Measurements from ENCODE around the gene CACNB2.

CACNB2 gene

DNA sequence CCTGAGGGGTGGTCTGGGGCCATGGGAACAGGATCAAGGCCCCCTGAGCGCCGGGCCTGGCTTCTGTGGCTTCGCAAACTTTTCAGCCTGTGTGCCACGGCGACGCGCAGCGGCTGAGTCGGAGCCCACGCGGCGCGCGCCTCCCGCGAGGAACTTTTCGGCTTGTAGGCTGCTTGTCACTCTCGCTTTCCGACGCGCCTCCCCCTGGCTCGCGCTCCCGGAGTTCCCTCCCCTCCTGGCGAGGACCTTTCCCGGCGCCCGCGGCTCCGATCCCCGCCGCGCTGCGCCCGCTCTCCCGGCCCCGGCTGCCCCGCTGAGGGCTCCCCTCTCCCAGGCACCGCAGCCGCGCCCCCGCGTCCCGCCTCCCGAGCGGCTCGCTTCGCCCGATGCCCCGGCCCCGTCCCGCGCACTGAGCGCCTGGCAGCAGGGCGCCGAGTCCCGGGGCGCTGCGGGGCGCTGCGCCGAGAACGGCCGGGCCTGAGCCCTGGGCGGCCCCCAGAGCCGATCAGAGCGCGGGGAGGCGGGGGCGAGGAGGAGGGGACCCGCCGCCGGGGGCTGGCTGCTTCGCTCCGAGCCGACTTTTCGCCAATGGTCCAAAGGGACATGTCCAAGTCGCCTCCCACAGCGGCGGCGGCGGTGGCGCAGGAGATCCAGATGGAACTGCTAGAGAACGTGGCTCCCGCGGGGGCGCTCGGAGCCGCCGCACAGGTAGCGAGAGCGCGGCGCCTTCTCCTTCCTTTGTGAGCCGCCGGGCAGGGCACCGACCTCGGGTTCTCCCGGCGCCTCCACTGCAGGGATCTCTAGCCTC is at the start of gene CACNB2:
Gene CACNB2 (plus strand): TSS at position 276 of the 808 bp plus-strand sequence.
- DNase-seq (ENCODE audit: low read depth): peak; percentile 7

DNA sequence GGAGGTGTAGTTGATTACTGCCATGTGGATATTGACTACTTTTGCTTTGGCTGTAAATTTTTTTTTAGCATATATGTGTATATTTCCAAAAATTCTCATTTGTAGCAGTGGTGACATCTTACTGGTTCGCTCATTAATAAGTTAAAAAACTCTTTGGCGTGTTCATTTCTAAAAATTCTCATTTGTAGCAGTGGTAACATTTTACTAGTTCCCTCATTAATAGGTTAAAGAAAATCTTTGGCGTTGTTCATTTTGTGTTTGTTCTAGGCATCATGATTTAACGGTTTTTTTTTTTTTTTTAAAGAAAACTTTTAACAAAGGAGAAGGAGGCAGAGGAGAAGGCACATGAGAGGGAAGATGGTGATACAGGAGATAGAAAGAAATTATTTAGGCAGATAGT is 45.9 kb upstream of the CACNB2 start:
- no peak for DNase-seq (ENCODE audit: low read depth)

DNA sequence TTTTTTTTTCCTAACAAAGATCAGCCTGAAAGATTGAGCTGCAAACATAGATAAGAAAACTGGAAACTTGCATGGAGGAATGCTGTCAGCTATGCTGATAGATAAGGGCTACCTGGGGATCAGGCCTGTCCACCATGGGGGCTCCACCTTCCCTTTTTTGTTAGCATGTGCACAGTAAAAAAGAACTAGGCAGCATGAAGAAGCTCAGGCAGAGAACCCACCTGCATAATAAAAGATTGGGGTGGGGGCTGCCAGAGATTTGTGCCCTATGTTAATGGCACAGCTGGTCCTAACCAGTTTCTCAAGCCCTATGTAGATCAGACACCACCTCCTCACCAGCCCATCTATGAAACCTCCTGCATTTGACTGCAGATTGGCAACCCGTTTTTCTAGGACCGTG is 45.4 kb upstream of the CACNB2 start:
- no peak for DNase-seq (ENCODE audit: low read depth)

DNA sequence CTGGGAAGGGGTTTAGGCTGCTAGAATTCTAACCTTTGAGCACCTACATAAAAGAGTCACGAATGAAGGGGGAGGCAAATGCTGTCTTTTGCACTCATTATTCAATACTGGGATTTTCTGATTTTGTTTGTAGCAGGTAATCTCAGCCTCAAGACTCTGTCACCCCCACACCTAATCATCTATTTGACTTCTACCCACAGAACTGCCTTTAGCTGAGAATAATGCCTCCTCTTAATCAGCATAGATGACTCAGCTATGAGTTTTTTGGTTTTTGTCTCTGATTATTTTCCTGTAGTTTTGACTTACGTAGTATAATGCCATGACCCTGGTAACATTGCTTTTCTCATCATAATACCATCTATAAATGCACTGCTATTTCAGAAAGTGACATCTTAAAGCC is 42.7 kb upstream of the CACNB2 start:
- DNase-seq (ENCODE audit: low read depth): no peak

DNA sequence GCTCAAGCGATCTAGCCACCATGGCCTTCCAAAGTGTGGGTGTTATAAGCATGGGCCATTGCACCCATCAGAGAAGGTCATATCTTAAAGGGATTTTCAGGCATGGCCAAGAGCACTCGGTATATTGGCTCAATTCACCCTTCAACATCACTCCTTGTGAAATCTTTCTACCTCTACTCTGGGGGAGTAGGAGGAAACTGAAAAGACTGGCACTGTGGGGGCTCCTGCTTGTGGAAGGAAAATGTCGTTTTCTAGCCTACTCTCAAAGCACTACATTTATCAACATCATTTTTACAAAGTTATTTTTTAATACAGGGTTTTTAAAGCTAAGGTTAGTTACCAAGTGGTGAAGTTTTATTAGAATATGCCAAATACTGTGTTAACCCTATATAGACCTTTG is 42.0 kb upstream of the CACNB2 start:
- DNase-seq (ENCODE audit: low read depth): no peak

DNA sequence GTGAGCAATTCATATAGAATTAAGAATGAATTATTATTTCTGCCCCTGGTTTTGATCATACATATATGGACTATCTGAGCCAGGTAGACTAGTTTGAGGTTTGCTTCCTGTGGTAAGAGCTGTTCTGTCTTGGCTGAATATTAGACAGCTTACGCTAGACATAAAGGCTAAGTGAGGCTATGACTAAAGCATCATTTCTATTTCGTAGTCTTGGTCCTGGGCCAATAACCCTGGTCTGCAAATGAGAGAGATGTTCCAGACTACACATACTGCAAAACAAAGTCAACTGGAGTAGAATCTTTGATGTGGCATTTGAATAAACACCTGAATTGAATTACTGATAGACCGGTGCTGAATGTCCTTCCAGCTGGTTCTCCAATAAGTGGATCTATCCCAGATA is 40.8 kb upstream of the CACNB2 start:
- no peak for DNase-seq (ENCODE audit: low read depth)

DNA sequence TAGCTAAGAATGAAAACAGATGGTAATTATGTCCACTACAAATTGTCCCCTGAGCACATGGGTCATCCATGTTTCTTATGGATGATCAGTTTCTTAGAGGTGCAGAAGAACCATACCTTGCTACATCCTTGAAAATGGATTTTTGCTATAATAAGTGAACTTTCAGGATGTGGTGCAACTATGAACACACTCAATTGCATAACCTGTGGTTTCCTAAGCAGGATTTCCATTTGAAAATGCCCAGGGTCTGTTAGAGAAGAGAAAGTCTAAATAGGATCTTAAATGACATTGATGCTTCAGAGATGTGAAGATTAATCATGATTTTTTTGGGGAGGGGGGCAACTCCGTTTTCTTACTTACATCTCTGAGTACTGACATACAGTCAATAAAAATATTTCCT is 39.6 kb upstream of the CACNB2 start:
- no peak for DNase-seq (ENCODE audit: low read depth)

DNA sequence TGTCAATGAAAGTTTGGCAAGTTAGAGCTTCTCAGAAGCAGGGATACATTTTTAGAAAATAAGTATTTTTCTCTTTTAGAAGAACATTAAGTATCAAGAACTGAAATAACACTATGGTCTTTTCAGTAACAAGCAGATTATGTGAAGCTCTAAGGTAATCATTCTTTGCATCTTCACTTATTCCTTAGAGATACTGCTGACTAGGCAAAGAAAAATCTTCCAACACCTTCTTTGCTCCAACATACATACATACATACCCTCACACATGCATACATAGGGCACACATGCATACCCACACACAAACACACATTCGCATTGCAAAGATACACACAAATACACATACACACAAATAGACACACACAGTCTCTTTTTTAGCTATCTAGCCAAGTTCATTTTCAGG is 37.8 kb upstream of the CACNB2 start:
- DNase-seq (ENCODE audit: low read depth): no peak

DNA sequence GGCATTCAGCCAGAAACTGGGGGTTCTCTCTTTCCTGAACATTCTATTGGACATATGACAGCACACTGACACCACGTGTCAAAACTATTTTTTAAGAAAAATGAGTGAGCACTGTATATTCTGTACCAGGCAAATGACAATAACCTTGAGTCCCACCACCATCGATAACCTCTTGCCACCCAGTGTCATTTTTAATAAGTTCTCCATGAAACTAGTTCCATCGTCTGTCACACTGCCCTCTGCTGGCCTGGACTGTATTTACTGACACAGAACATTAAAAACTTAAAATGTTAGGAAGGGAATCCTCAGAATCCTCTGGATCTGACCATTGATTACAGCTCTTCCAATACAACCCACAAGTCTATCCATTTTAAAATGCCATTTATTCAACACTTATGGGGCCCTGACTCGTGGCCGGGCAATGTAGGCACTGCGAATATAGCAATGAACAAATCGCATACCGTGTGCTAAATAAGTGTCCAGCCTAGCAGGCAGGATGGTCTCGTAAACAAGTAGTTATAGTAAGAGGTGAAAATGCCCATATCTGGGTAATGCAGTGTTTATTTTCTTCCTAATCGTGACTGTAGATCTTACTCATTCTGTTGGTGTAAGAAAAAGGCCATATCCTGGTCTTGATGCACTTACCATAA is 35.9 kb upstream of the CACNB2 start:
- DNase-seq (ENCODE audit: low read depth): peak; percentile 38

DNA sequence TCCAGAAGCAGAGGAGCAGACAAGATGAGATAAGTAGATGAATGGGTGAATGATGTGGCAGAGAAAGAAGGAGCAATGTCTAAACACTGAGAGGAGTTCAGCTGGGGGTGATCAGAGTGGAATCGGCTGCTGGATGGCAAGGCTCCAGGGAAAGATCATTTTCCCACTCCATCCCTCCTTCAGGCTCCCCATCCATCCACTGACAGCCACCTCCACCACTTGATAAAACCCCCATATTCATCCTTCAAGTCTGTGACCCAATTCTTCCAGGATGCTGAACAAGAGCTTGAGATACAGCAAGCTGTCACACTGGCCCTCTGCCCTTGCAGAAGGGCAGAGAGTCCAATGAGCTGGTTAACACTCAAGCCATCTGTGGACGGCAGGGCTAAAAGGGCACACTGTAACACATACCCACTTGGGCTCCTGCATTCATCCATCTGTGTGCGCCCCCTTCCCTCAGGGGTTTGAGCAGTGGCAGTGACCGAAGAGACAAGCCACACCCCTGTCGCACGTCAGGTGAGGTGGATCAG is 30.8 kb upstream of the CACNB2 start:
- no peak for DNase-seq (ENCODE audit: low read depth)

DNA sequence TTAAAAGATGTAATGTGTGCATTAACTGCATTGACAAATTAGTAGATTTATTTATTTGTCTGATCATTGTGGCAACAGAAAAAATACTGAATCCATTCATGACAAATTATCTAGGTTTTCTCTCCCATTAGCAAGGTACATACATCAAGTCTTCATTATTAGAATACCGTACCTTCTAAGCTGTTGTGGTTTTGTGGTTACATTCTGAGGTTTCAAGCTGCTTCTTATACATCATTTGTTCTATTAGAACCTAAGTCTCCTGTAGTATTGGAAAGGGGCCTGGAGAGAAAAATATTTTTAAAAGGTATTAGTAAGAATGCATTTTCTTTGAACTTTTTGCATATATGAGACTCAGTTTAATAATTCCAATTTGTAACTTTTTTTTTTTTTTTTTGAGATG is 26.3 kb upstream of the CACNB2 start:
- DNase-seq (ENCODE audit: low read depth): no peak

DNA sequence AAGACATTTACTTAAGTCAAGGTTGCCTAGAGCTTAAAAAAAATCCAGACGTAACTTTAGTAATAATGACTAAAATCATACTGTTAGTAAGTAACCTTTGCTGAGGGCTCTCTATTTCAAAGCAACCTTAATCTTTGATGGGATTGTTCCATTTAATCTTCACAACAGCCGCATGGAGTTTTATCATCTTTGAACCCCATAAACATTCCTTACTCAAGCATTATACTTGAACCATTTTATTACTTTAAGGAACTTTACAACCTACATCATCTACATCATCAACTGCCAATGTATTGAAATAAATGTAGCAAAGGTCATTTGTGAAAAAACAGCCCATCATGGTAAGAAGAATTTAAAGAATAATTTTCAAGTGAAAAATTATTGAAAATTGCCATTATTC is 22.9 kb upstream of the CACNB2 start:
- DNase-seq (ENCODE audit: low read depth): no peak

DNA sequence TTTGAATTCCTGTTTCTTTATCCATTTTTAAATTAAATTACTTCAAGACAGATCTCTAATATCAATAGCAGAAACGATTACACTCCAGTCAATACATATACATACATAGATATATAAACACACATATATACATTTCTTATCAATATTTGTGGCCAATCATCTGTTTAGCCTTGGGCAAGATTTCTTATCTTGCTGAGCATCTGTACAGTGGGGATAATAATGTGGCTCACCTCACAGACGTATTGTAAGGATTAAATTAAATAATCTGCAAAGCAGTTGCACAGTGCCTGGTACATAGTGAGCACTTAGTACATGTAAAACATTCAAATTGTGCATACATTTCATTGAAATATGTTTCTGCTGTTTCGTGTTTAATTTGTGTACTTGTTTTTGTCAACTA is 17.5 kb upstream of the CACNB2 start:
- no peak for DNase-seq (ENCODE audit: low read depth)

DNA sequence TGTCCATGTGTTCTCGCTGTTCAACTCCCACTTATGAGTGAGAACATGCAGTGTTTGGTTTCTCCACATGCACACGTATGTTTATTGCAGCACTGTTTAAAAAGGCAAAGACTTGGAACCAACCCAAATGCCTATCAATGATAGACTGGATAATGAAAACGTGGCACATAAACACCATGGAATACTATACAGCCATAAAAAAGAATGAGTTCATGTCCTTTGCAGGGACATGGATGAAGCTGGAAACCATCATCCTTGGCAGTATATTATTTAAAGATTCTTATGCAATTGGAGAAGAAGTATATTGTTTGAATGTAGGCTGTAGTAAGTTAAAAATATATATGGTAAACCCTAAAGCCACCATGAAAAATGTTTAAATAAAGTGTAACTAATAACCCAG is 7.2 kb upstream of the CACNB2 start:
- DNase-seq (ENCODE audit: low read depth): no peak

DNA sequence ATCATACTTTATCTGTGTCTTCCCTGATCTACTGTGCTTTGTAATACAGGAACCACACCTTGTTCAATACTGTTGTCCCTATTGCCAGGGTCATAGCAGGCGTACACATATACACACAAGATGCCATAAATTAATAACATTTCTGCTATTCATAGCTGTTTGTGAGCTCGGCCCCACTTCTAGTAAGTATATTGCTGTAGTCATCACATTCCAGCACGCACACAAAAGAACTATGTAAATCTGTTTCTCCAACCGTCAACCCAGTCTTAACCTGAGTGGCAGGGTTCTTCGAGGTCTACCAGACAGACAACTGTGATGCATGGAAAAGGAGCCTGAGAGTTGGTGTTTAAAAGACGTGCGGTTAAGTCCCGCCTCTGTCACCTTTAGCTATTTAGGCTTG is 5.7 kb upstream of the CACNB2 start:
- no peak for DNase-seq (ENCODE audit: low read depth)

DNA sequence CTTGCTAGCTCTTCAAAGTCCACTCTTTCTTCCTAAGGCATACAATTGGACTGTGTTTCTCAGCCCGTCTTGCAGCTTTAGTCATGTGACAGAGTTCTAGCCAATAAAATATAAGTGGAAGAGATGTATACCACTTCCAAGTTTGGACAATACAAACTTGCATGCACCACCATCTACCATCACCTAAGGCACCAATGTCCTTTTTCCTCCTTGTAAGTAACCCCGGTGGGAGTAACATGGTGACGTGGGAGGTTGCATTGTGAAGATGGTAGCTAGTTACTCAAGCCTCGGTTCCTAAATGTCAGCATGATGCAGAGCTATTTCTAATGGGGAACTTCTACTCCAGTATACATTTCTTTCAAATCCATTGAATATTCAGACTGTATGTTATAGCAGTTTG is 5.3 kb upstream of the CACNB2 start:
- no peak for DNase-seq (ENCODE audit: low read depth)

DNA sequence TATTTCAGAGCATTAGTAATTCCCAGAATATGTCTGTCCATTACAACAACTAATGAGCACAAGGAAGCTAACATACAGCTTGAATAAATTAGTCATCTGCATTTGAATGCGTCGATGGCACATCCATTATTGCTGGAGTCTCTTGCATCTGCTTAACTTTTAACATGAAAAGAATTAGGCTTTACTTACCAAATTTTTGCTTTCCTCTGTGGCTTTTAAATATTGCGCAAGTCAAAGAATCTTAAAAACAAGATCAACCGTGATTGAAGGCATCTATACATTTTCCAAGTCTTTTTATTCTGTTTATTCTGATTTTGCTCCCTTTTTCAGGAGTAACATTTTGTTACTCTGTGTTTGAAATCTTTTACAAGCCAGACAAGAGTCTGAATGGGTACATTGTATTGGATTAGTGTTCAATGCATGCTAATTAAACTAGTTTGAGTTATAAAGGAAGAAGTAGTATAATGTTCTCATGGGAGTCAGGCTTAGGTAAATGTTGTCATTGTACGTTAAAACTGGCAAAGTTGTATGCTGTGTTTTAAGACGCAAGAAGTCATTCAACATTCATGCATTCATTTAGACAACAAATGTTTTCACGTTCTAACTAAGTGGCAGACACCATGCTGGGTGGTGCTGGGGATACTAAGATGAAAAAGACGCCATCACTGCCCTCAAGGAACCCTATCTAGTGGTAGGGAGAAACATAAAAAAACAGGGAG is 4.0 kb upstream of the CACNB2 start:
- DNase-seq (ENCODE audit: low read depth): no peak

DNA sequence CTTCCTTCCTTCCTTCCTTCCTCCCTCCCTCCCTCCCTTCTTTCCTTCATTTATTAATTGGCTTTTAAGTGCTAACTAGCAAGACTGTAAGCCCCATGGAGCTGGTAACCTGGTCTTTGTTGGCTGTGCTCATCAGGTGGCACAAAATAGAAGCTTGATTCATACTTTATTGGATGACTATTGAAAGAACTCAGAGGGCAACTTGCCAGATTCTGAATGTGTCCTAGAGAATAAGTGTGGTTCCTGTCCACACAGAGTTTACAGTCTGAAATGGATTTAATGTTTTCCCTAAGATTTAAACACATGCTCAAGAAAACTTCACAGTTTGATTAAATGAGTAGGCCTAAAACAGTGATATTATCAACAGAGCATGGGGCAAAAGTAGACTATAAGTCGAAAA is 3.1 kb upstream of the CACNB2 start:
- DNase-seq (ENCODE audit: low read depth): no peak

DNA sequence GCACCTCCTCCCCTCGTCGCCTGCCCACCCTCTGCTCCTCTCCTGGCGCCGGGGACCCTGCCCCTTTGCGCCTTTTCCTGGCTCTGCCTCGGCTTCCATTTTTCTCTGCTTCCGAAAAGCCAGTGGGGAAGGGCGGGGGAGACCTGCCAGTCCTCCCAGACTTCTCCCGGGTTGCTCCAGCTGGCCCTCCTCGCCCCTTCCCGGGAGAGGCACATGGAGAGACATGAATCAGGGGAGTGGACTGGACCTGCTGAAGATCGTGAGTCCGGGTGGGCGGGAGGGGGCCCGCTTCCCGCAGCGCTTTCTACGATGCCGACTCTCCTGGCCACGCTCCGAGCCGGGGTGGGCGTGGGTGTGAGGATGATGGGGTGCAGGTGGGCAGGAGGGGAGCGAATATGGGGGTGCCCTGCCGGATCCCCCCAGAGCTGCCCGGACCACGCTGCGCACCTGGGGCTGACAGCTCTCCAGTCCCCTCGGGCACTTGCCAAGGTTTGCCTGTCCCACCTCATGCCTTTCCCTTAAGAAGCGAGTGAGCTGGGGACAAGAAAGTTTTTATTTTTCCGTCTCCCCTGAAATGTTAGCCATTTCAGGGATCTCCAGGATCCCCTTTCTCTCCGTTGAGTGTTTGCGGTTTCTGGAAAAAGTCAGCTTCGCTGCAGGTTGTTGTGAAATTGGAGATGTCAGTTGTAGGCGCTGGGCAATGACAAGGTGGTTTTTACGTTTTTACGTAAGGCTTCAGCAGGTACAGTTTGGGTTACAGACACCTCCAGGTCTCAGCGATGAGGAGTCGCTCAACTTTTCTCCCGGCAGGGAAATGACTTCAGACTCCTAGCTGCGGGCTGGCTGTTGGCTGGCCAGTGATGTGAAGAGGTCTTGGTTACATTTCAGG is 977 bp downstream of the CACNB2 start:
- DNase-seq (ENCODE audit: low read depth): no peak

DNA sequence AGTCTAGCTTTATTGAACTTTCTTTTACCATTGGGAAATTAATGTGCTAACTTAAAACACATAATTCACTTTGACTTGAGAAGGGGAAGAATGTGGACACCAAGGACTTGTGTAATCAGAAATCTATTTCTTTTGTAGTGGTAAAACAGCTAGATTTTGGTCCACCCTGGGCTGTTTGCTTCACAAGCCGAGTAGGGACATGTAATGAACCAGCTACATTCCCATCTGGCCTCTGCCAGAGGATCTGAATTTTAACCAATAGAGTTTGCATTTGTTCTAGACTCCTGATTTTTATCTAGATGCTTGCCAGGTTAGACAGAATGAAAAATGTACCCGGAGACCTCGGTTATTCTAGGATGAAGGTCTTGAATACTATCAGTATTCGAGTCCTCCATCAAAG is 1.9 kb downstream of the CACNB2 start:
- DNase-seq (ENCODE audit: low read depth): no peak

DNA sequence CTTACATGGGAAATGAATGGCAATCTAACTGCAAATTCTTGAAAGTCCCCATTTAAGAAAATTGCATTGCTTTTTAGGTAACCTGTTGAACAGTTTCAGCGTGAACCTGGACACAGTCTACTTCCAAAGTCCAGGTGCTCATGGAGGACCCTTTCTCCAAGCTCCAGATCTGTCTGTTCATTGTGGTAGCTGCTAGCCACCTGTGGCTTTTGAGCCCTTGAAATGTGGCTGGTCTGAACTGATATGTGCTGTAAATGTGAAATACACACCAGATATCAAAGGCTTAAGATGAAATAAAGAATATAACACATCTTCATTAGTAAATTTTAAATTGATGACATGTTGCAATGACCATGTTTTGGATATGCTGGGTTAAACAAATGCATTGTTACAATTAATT is 4.2 kb downstream of the CACNB2 start:
- DNase-seq (ENCODE audit: low read depth): no peak

DNA sequence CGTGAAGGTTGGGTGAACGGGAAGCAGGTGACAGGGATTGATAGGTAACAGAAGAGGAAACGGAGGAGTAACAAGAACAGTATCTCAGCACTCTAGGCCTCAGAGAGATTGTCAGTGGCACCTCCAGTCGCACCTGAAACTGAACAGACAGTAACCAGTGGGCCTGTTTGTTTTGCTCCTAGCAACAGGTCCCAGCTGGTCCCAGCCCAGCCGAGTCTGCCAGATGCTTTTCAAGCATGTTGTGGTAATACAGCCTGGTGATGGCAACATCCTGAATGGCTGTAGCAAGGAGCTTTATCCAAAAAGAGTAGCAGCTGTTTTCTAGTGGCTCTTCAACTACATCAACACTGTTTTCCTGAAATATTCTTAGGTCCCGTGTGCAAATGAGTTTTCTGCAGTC is 4.7 kb downstream of the CACNB2 start:
- DNase-seq (ENCODE audit: low read depth): no peak
